ENCODE data around the gene MADCAM1.

MADCAM1 gene

DNA sequence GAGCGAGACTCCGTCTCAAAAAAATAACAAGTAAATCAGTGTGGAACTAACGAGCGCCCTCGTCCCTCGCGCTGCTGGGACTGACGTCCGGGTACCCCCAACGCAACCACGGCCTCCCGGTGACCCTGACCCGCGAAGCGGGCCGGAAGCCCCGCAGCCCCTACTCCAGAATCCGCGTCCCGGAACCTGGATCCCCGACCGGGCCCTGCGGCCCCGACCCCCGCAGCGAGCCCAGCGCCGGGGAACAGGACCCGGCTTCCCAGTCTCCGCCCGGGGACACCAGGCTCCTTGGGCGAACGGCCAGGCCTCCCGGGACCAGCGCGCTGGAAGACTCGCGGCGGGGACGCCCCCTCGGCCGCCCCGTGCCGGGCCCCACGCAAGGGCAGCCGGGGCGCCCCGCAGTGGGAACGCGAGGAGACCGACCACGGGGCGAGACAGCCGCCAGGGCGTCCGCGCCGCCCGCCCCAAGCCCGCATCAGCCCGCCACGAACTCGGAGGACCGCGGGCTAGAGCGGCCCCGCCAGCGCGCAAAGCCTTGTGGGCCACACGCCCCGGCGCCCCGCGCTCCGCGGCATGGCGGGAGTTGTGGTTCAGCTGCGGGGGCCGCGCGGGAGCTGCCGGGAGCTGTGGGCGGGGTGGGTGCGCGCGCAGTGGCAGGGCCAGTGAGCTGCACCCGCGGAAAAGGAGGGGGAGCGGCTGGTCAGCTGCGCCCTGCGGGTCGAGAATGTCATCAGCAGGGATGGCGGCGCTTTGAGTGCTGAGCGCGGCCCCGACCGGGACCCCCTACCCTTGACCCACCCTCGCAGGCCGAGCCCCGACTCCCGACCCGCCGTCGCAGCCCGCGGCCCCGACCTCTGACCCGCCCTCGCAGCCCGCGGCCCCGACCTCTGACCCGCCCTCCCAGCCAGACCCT, 7.5 kb upstream of the MADCAM1 start:
- DNase-seq: peak; percentile 93

DNA sequence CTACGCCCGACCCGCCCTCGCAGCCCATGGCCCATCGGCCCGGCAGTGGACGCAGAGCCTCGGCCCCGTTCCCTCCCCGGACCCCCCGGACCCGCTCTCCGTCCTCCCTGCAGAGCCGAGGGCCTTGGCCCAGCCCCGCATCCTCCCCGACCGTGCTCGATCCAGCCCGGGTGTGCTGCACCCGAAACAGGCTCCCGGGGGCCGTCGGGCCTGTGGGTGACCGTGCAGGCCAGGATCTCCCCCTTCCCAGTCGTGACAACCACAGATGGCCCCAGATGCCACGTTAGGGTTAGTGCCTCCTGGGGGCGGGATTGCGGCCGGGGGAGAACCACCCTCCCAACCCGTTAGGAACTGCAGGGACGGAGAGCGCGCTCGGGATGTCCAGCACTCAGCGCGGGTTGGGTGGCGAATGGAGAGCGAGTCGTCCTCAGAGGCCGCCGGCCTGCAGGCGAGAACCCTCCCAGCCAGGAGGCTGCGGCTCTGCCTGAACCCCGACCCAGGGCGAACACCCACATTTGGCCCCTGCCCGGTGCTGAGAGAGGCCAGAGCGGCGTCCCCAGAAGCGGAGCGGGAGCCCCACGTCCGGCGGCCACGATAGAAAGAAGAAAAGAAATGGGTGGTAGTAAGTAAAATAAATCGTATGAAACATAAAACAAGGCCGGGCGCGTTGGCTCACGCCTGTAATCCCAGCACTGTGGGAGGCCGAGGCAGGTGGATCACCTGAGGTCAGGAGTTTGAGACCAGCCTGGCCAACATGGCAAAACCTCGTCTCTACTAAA, 6.7 kb upstream of the MADCAM1 start:
- no peak for DNase-seq

DNA sequence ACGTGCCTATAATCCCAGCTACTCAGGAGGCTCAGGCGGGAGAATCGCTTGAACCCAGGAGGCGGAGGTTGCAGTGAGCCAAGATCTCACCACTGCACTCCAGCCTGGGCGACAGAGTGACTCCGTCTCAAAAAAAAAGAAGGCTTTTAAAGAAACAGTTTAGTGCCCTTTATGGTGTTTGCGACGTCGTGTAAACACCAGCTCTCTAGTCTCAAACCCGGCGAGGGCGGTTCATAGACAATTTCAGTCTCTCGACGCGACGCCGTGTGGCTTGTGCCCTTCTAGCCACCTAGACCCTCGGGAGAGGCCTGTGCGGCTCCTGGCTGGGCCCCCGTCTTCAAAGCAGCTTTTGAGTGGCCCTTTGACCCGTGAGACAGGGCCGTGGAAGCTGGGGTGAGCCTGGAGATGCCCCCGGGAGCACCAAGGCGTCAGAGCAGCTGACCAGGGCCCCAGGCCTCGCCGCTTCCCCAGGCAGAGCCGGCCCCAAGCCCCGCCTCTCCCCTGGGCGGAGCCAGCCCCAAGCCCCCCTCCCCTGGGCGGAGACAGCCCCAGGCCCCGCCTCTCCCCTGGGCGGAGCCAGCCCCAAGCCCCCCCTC, 5.0 kb upstream of the MADCAM1 start:
- DNase-seq: no peak

DNA sequence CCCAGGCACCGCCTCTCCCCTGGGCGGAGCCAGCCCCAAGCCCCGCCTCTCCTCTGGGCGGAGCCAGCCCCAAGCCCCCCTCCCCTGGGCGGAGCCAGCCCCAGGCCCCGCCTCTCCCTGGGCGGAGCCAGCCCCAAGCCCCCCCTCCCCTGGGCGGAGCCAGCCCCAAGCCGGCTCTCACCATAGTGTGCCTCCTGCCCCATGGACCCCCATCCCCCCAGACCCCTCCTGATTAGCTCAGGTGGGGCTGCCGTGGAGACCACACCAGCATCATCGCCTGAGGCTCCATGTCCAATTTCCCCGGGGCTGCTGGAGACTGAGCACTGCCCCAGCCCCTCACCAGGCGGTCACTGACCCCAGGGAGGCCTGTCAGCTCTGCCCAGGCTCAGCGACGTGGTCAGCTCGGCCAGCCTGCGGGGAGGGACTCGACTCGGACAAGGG, 4.2 kb upstream of the MADCAM1 start:
- no peak for DNase-seq

- no peak for DNase-seq
Measured at GRCh38 chr19:493391-494170, 2.7 kb upstream of the MADCAM1 start.

- no peak for DNase-seq
Measured at GRCh38 chr19:494171-495080, 1.9 kb upstream of the MADCAM1 start.

- no peak for DNase-seq
Measured at GRCh38 chr19:495081-495401, 1.2 kb upstream of the MADCAM1 start.

- peak; percentile 52 for DNase-seq
Measured at GRCh38 chr19:495402-496111, 729 bp upstream of the MADCAM1 start.

DNA sequence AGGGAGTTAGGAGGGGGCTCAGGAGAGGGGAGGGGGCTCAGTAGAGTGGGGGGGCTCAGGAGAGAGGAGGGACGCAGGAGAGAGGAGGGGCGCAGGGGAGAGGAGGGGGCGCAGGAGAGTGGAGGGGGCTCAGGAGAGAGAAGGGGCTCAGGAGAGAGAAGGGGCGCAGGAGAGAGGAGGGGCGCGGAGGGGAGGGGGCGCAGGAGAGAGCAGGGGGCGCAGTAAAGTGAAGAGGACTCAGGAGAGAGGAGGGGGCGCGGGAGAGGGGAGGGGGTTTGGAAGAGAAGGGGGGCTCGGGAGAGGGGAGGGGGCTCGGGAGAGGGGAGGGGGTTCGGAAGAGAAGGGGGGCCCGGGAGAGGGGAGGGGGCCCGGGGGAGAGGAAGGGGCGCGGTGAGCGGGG, 700 bp downstream of the MADCAM1 start:
- no peak for DNase-seq

DNA sequence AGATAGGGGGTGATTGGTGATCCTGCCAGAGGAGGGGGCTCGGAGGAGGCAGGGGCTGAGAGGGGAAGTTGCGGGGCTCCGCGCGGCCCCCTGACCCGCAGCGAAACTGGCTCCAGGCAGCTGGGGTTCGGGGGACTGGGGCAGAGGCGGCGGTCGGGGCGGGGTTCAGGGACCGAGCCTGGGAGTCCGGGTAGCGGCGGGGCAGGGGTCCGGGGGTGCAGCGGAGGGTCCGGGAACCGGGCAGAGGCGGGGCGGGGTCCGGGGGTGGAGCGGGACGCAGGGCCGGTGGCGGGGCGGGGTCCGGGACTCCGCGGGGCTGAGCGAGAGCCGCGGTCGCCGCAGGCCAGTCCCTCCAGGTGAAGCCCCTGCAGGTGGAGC, 1.2 kb downstream of the MADCAM1 start:
- DNase-seq: no peak

DNA sequence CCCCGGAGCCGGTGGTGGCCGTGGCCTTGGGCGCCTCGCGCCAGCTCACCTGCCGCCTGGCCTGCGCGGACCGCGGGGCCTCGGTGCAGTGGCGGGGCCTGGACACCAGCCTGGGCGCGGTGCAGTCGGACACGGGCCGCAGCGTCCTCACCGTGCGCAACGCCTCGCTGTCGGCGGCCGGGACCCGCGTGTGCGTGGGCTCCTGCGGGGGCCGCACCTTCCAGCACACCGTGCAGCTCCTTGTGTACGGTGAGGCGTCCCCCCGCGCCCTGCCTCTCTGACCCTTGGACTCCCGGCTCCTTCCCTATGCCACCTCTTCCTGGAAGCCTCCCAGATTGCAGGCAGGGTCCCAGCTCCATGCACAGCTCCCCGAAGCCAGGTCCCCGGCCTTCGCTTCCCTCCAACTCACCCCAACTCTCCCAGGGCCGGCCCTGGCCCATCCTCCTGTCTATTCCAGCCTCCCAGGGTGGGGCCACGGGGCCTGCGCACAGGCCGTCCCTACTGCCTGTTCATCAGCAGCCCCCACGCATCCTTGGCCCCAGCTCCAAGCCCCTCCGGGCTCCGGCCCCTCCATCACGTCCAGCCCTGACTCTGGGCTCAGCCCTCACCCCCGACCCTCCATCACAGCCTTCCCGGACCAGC, 1.7 kb downstream of the MADCAM1 start:
- no peak for DNase-seq

- no peak for DNase-seq
Measured at GRCh38 chr19:498511-498891, 2.2 kb downstream of the MADCAM1 start.

GRCh38 chr19:498977-499623, 2.8 kb downstream of the MADCAM1 start:
- no peak for DNase-seq

DNA sequence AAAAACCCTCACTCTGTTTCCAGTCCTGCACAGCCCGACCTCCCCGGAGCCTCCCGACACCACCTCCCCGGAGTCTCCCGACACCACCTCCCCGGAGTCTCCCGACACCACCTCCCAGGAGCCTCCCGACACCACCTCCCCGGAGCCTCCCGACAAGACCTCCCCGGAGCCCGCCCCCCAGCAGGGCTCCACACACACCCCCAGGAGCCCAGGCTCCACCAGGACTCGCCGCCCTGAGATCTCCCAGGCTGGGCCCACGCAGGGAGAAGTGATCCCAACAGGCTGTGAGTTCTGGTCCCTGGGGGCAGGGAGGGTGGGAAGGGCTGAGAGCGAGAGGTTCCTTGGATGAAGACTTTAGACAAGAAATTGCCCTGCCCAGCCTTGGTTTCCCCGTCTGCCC, 5.4 kb downstream of the MADCAM1 start:
- DNase-seq: no peak

DNA sequence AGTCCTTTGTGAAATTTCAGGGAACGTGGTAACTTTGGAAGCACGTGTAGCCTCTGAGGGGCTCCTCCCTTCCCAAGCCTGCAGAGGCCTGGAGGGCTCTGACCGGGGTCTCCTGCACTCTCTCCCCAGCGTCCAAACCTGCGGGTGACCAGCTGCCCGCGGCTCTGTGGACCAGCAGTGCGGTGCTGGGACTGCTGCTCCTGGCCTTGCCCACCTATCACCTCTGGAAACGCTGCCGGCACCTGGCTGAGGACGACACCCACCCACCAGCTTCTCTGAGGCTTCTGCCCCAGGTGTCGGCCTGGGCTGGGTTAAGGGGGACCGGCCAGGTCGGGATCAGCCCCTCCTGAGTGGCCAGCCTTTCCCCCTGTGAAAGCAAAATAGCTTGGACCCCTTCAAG, 8.3 kb downstream of the MADCAM1 start:
- no peak for DNase-seq

DNA sequence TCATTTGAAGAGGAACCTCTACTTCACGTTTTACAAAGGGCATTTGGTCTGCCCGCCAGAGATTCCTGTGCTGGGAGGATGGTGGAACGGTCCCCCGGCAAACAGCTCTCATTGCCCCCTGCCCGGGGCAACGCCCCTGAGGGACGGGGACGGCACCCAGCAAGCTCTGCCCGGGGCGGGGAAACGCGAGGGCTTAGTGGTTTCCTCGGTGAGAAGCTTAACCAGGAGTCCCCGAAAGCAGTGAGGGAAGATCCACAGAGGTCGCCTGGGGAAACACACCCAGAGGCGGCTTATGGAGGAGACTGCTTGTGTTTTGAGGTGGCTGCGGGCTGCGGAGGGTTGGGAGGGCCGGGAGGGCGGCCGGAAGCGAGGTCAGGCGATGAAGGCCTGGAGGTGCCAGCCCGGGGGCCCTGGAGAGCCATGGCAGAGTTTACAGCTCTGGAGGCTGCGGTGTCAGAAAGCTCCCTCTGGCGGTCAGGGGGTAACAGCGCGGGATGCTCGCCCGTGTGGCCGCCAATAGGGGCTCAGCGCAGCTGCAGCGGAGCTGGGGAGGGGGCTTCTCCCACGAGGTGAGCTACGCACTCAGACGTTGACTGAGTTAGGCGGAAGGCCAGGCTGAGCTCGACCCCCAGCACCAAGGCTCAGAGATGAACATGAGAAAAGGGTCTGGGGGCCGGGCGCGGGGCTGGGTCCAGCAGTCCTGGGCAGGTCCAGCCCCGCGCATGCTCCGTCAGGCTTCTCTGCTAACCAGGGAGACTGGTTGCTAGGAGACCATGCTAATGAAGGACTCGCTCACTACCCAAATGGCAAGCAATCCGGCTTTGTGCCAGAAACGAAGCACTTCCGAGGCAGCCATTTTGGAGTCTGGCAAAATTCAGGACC, 10.4 kb downstream of the MADCAM1 start:
- peak; percentile 98 for DNase-seq

DNA sequence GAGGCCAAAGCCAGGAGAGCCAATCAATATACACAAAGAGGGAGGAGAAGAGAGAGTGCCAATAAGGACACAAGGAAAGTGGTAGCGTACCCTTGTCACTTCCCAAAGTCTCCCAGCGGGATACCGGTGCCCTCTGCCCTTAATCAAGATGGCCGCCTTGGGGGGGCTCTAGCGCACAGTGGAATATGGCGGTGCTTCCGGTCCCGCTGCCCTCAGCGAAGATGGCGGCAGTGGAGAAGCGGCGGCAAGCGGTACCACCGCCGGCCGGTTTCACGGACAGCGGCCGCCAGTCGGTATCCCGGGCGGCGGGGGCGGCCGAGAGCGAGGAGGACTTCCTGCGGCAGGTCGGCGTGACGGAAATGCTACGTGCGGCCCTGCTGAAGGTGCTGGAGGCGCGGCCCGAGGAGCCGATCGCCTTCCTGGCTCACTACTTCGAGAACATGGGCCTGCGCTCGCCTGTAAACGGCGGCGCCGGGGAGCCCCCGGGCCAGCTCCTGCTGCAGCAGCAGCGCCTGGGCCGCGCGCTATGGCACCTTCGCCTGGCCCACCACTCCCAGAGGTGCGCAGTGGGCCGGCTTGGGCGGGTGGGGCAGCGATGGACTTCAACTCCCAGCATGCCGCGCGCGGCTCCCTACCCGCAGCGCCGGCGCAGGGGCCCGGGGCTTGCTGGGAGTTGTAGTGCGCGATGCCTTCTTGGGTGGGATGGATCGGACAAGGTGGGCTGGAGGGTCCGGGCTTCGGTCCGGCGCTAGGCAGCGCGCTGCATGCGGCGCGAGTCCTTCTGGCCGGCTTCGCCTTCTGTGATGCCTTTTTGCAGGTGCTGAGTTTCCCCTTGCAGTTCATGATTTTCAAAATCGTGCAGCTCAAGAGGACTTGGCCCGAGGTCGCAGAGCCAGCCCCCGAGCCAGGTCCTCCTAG, 11.3 kb downstream of the MADCAM1 start, which contains the start of gene TPGS1:
Gene TPGS1 (plus strand): TSS at position 212 of the 918 bp plus-strand sequence. CDS start 10 bp downstream, at position 222.
- DNase-seq: peak; percentile 78
